H1 (cell line): ENCODE results near the gene UBE2M. TPM values are rescaled to one million over a fixed set of nuclear protein-coding genes. Genes with fewer than 3 reads are reported as not detected.

Source experiments
- BACH1 ChIP-seq: IDR thresholded peaks from 2 replicates; pipeline ENCODE4 v1.6.1; 2012; ENCODE audit warnings: low read length, improper control_type of control experiment
- BRCA1 ChIP-seq: IDR thresholded peaks from 2 replicates; pipeline ENCODE4 v1.6.1; 2012; ENCODE audit warnings: low read depth, low read length, improper control_type of control experiment
- CHD2 ChIP-seq: IDR thresholded peaks from 2 replicates; pipeline ENCODE4 v1.6.1; 2012; ENCODE audit warnings: low read length, improper control_type of control experiment
- EGR1 ChIP-seq: IDR thresholded peaks from 2 replicates; pipeline ENCODE4 v1.6.1; 2011; ENCODE audit warnings: low read depth, low read length, borderline replicate concordance
- FOSL1 ChIP-seq: IDR thresholded peaks from 2 replicates; pipeline ENCODE4 v1.6.1; 2011; ENCODE audit warnings: mild to moderate bottlenecking, low read depth, low read length, moderate library complexity; ENCODE audit not compliant: insufficient read depth
- GTF2F1 ChIP-seq: IDR thresholded peaks from 2 replicates; pipeline ENCODE4 v1.6.1; 2012; ENCODE audit warnings: low read depth, low read length, improper control_type of control experiment, borderline replicate concordance
- KDM4A ChIP-seq: IDR thresholded peaks from one replicate; pipeline ENCODE4 v1.7.1; 2012; ENCODE audit warnings: low read depth, mild to moderate bottlenecking, moderate library complexity, low read length, inconsistent platforms; ENCODE audit not compliant: severe bottlenecking
- NANOG ChIP-seq: IDR thresholded peaks from 2 replicates; pipeline ENCODE4 v1.6.1; 2011; ENCODE audit warnings: low read length, low read depth, mild to moderate bottlenecking, inconsistent platforms; ENCODE audit not compliant: insufficient read depth, poor library complexity, severe bottlenecking
- PHF8 ChIP-seq: fragments of 200-600 bp; sonication (generic); conservative IDR thresholded peaks from 2 replicates; pipeline ENCODE4 v1.7.1; 2012; ENCODE audit warnings: low read depth, mild to moderate bottlenecking, inconsistent platforms, low read length, moderate library complexity
- POLR2A ChIP-seq, 2 experiments: IDR thresholded peaks; 1 replicate in 1 of 2; 2 replicates in 1 of 2; pipeline ENCODE4 v1.6.1; 2011; ENCODE audit warnings: low read depth in 2 of 2, low read length in 2 of 2, mild to moderate bottlenecking in 2 of 2; ENCODE audit errors: control extremely low read depth in 1 of 2
- POLR2AphosphoS5 ChIP-seq: IDR thresholded peaks from 2 replicates; pipeline ENCODE4 v1.6.1; 2011; ENCODE audit warnings: low read depth, low read length
- POU5F1 ChIP-seq: IDR thresholded peaks from 2 replicates; pipeline ENCODE4 v1.6.1; 2011; ENCODE audit warnings: low read depth, mild to moderate bottlenecking, low read length, moderate library complexity
- RFX5 ChIP-seq: IDR thresholded peaks from 2 replicates; pipeline ENCODE4 v1.6.1; 2011; ENCODE audit warnings: low read depth, low read length, improper control_type of control experiment, borderline replicate concordance
- RNF2 ChIP-seq: fragments of 200-900, 300-1000 bp; sonication (generic); IDR thresholded peaks from 2 replicates; pipeline ENCODE4 v1.7.1; 2016; ENCODE audit warnings: borderline replicate concordance, low read depth, mild to moderate bottlenecking, antibody characterized with exemption, low read length; ENCODE audit not compliant: poor library complexity, severe bottlenecking; ENCODE audit errors: missing control alignments
- SIN3A ChIP-seq, 2 experiments: IDR thresholded peaks in 1 of 2; conservative IDR thresholded peaks in 1 of 2; 2 replicates each; pipeline ENCODE4 v1.6.1; 2011 to 2012; ENCODE audit warnings: low read length in 2 of 2, improper control_type of control experiment in 1 of 2, low read depth in 1 of 2, mild to moderate bottlenecking in 1 of 2
- SP1 ChIP-seq: IDR thresholded peaks from 2 replicates; pipeline ENCODE4 v1.6.1; 2011; ENCODE audit warnings: low read depth, low read length
- TAF1 ChIP-seq: IDR thresholded peaks from 2 replicates; pipeline ENCODE4 v1.6.1; 2011; ENCODE audit warnings: mild to moderate bottlenecking, low read depth, low read length
- TAF7 ChIP-seq: optimal IDR thresholded peaks from 2 replicates; pipeline ENCODE3; 2011; ENCODE audit warnings: low read depth, mild to moderate bottlenecking, inconsistent platforms, low read length, moderate library complexity, borderline replicate concordance
- TBP ChIP-seq: IDR thresholded peaks from 2 replicates; pipeline ENCODE4 v1.6.1; 2011; ENCODE audit warnings: low read depth, low read length, improper control_type of control experiment
- YY1 ChIP-seq: IDR thresholded peaks from 2 replicates; pipeline ENCODE4 v1.6.1; 2011; ENCODE audit warnings: low read depth, mild to moderate bottlenecking, low read length
- ZNF274 ChIP-seq: IDR thresholded peaks from 2 replicates; pipeline ENCODE4 v1.7.0; 2012; ENCODE audit warnings: low read length, borderline replicate concordance; ENCODE audit errors: extremely low read depth
- polyA plus RNA-seq, 7 experiments: library from polyadenylated mRNA; depleted of rRNA in 3 of 7; stranded (reverse) in 5 of 7; unstranded in 2 of 7; fragments of >200 nt in 5 of 7; fragments of 200-250 nt in 2 of 7; gene quantifications; 1 replicate in 5 of 7; 2 replicates in 1 of 7; 4 replicates in 1 of 7; pipeline versions ENCODE4 v1.2.1 to v1.2.3, GENCODE V29; 2011 to 2013; ENCODE audit warnings: missing spikeins in 2 of 7, mixed read lengths in 2 of 7
- total RNA-seq: library from RNA; stranded (reverse); fragmentation: NEBNext Ultra II Directional; extraction: Animal tissue kit (Norgen Biotek cat#: 25700); gene quantifications from 2 replicates; pipeline ENCODE4 v1.2.1, GENCODE V29; 2021
- TF ChIP-seq, protein P1 (sequence below): IDR thresholded peaks from 2 replicates; pipeline ENCODE4 v1.6.1; 2012; ENCODE audit warnings: inconsistent platforms
- TF ChIP-seq, protein P2 (sequence below): IDR thresholded peaks from 2 replicates; pipeline ENCODE4 v1.6.1; 2012; ENCODE audit warnings: inconsistent platforms

UBE2M gene
- total and polyA plus RNA-seq, 2 of the 8 experiments (the other 6 are each of a cell fraction or from before 2014, with no cell fraction given): 93.8 to 114 TPM

DNA sequence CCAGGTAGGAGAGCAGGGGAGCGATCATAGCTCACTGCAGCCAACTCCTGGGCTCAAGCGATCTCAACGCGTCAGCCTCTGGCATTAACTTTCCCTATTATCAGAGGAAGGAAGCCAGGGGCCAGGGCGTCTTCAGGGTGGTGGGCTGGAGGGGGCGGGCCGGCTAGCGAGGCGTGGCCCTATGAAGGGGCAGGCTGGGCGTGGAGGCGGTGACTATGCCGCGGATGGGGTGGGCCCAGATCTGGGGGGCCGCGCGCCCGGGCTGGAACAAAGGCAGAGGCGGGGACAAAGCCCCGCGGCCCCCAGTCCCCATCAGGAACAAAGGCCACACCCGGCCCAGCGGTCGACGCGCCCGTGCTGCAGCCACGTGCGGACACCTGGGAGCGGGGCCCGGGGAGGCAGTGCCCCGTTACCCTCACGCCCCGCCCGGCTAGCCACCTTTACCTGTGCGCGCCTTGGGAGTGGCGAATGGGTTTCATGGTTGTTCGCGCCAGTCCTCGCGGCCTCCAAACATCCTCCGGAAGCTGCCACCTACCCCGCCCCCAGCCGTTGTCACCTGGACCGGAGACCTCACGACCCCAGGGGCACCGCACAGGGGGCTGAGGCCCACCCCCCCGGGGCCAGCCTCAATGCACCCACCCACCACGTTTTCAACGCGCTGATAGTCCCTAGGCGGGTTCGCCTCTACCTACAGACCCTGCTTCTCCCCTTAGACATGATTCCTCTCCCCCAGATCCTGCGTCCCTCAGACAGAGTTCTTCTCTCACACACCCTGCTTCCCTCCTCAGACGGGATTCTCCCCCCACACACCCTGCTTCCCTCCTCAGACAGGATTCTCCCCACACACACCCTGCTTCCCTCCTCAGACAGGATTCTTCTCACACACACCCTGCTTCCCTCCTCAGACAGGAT, 19.9 kb downstream of the UBE2M start (continued):
- TF ChIP-seq POLR2AphosphoS5: peak; percentile 84
- 0 out of 2 replicates have a peak, but pooled peaks have one; percentile 17 for TF ChIP-seq GTF2F1
- peak; percentile 66; the same call in 1 of the 2 replicates for TF ChIP-seq CHD2
- TF ChIP-seq, protein P1, sequence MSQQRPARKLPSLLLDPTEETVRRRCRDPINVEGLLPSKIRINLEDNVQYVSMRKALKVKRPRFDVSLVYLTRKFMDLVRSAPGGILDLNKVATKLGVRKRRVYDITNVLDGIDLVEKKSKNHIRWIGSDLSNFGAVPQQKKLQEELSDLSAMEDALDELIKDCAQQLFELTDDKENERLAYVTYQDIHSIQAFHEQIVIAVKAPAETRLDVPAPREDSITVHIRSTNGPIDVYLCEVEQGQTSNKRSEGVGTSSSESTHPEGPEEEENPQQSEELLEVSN: peak; percentile 96
- peak; percentile 62; the same call in 1 of the 2 replicates for TF ChIP-seq SP1
- peak; percentile 61 for TF ChIP-seq TAF7
- no peak for TF ChIP-seq ZNF274
- TF ChIP-seq, protein P2, sequence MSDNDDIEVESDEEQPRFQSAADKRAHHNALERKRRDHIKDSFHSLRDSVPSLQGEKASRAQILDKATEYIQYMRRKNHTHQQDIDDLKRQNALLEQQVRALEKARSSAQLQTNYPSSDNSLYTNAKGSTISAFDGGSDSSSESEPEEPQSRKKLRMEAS: peak; percentile 99
- TF ChIP-seq RFX5: no peak
- TF ChIP-seq YY1: no peak
- peak; percentile 55 for TF ChIP-seq KDM4A
- TF ChIP-seq NANOG: no peak
- TF ChIP-seq TBP: peak; percentile 76
- peak; percentile 78 to 89 for TF ChIP-seq POLR2A (IDR thresholded peaks at IDR 0.05; ENCODE audit: control extremely low read depth in 1 of 2, low read depth in 2 of 2, low read length in 2 of 2)
- no peak for TF ChIP-seq BRCA1
- TF ChIP-seq TAF1: peak; percentile 70
- TF ChIP-seq RNF2: no peak
- 0 out of 4 replicates have a peak, but pooled peaks of 1 of the 2 experiments have one; percentile 18 for TF ChIP-seq SIN3A (conservative IDR thresholded peaks at IDR 0.05 in 1 of 2, IDR thresholded peaks at IDR 0.05 in 1 of 2; ENCODE audit: low read depth in 1 of 2, low read length in 2 of 2)
- TF ChIP-seq POU5F1: no peak
- peak; percentile 49; the same call in 1 of the 2 replicates for TF ChIP-seq BACH1
- no peak for TF ChIP-seq EGR1
- peak; percentile 61 for TF ChIP-seq PHF8
- TF ChIP-seq FOSL1: no peak
